NCI-H1105 treated with DMSO at 0.1 percent for 48 hours (cell line): ENCODE measurements around the gene BCOR.

Experiments used
- DNase-seq: peaks from one replicate; lab custom pipeline; 2025; lab: John Stamatoyannopoulos, UW

The BCOR gene

DNA sequence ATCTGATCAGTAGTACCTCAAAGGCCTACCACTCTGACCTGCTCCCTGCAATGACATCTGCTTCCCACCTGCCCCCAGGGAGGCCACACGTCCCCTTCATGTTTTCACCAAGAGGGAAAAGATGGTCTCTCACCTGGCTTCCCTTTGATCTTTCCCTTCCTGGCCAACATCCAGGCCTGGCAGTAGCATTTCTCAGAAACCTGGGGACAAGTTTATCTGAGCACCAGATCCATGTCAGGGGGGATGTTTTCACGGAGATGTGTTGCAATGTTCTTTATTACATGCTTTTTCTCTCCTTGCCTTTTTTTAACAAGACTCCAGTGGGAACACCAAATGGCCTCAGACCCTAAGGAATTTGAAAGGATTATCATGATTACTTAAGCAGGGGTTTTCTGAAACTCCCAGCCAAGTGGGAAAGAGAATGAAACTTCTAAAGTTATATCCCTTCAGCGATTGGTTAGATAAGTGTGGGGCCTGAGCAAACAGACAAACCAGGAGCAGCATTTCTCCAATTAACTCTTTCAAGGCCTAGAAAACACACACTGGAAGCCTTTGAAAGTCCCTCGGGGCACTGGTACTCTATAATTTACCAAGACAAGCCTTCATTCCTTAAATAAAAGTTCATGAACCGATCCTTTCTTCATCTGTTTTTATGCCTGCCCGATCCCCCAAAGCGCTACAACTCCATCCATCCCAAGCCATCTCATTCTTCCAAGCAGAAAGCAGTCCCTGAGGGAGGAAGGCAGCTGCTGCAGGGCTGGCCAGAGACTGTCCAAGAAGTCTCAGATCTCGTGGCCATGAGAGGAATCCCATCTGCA is 94.1 kb downstream of the BCOR start:
- DNase-seq: no peak

DNA sequence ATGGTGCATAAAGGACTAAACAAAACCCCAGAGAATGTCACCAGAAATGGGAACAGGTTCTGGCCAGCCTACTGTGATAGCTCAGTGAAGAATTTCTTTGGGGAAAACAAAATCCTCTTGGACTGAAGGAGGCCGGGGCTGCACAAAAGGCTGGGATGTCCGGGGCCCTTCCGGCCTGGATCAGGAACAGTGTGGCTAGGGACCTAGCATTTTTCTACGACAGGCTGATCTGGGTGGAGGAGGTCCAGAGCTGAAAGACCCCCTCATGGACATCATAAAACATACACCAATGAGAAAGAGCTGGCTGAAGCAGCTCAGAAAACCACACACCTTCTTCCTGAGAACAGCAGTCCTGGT is 94.7 kb downstream of the BCOR start:
- DNase-seq: no peak
